Measurements from ENCODE around the gene EXOC6B. TPM values are rescaled to one million over a fixed set of nuclear protein-coding genes. Genes with fewer than 3 reads are reported as not detected.

EXOC6B gene
- total RNA-seq, 2 donors from 2014 or later, result 51.3 to 68.9 TPM

- Mint-ChIP-seq H3K4me1 (no peaks in the 10 kb centered on the region), H3K27ac (no peak overlapping the region), H3K36me3 (ENCODE audit: low read depth) (no peaks in the 10 kb centered on the region), H3K4me3 (no peak overlapping the region), H3K27me3 (ENCODE audit: insufficient read depth) (peaks cover 3% of the 10 kb centered on the region), H3K9me3 (no peaks in the 10 kb centered on the region)
- peak; percentile 18 for TF ChIP-seq CTCF (conservative IDR thresholded peaks at IDR 0.05)
- peak; percentile 60 for DNase-seq
- no peaks in the 10 kb centered on the region for H3K9me3 ChIP-seq (ENCODE audit: control insufficient read depth, low read length)
- H3K4me3 ChIP-seq (ENCODE audit: low read length), result no peak overlapping the region
- WGBS, 2 experiments (ENCODE audit: insufficient coverage in 1 of 2, insufficient read length in 1 of 2), result 63 to 83% methylated on average over 1 to 2 of the region's 2 CpGs
- H3K9ac ChIP-seq (ENCODE audit: extremely low read depth, low read length, poor library complexity, severe bottlenecking), result no peak overlapping the region
- H3K27ac ChIP-seq (ENCODE audit: low read depth, low read length), result no peak overlapping the region
- no peaks in the 10 kb centered on the region for H3K27me3 ChIP-seq (ENCODE audit: control insufficient read depth, insufficient read depth, low read length, poor library complexity, severe bottlenecking)
- H3K4me1 ChIP-seq (ENCODE audit: control insufficient read depth, insufficient read depth, low read length), result no peaks in the 10 kb centered on the region
- H3K36me3 ChIP-seq (ENCODE audit: control insufficient read depth, insufficient read depth, low read length), result no peaks in the 10 kb centered on the region
Measured at GRCh38 chr2:72843301-72843700, 17.5 kb upstream of the EXOC6B start.

GRCh38 chr2:72841462-72842125 is 15.8 kb upstream of the EXOC6B start:
- Mint-ChIP-seq H3K4me1 (no peaks in the 10 kb centered on the region), H3K4me3 (no peak overlapping the region), H3K27me3 (ENCODE audit: insufficient read depth) (peaks cover 3% of the 10 kb centered on the region), H3K27ac (no peak overlapping the region), H3K9me3 (no peaks in the 10 kb centered on the region), H3K36me3 (ENCODE audit: low read depth) (no peaks in the 10 kb centered on the region)
- TF ChIP-seq CTCF (conservative IDR thresholded peaks at IDR 0.05), result no peak
- H3K9me3 ChIP-seq (ENCODE audit: control insufficient read depth, low read length), result no peaks in the 10 kb centered on the region
- no peak overlapping the region for H3K9ac ChIP-seq (ENCODE audit: extremely low read depth, low read length, poor library complexity, severe bottlenecking)
- H3K36me3 ChIP-seq (ENCODE audit: control insufficient read depth, insufficient read depth, low read length), result no peaks in the 10 kb centered on the region
- H3K27ac ChIP-seq (ENCODE audit: low read depth, low read length), result no peak overlapping the region
- H3K4me3 ChIP-seq (ENCODE audit: low read length), result no peak overlapping the region
- no peak for DNase-seq
- H3K4me1 ChIP-seq (ENCODE audit: control insufficient read depth, insufficient read depth, low read length), result no peaks in the 10 kb centered on the region
- H3K27me3 ChIP-seq (ENCODE audit: control insufficient read depth, insufficient read depth, low read length, poor library complexity, severe bottlenecking), result no peaks in the 10 kb centered on the region
- 62 to 92% methylated on average over 3 of the region's 3 CpGs for WGBS, 2 experiments (ENCODE audit: insufficient coverage in 1 of 2, insufficient read length in 1 of 2)

- no peaks in the 10 kb centered on the region for H3K36me3 ChIP-seq (ENCODE audit: control insufficient read depth, insufficient read depth, low read length)
- TF ChIP-seq CTCF (conservative IDR thresholded peaks at IDR 0.05), result no peak
- WGBS, 2 experiments (ENCODE audit: insufficient coverage in 1 of 2, insufficient read length in 1 of 2), result 93% methylated on average over 2 of the region's 2 CpGs; no CpG with 5 or more reads in 1 of the 2 experiments
- H3K4me3 ChIP-seq (ENCODE audit: low read length), result no peak overlapping the region
- no peak overlapping the region for H3K4me3 Mint-ChIP-seq
- no peak overlapping the region for H3K27ac ChIP-seq (ENCODE audit: low read depth, low read length)
- H3K36me3 Mint-ChIP-seq (ENCODE audit: low read depth), result no peaks in the 10 kb centered on the region
- H3K27me3 Mint-ChIP-seq (ENCODE audit: insufficient read depth), result peaks cover 9% of the 10 kb centered on the region
- no peaks in the 10 kb centered on the region for H3K27me3 ChIP-seq (ENCODE audit: control insufficient read depth, insufficient read depth, low read length, poor library complexity, severe bottlenecking)
- H3K9me3 ChIP-seq (ENCODE audit: control insufficient read depth, low read length), result no peaks in the 10 kb centered on the region
- DNase-seq, result no peak
- H3K9me3 Mint-ChIP-seq, result no peaks in the 10 kb centered on the region
- no peak overlapping the region for H3K27ac Mint-ChIP-seq
- no peaks in the 10 kb centered on the region for H3K4me1 ChIP-seq (ENCODE audit: control insufficient read depth, insufficient read depth, low read length)
- H3K9ac ChIP-seq (ENCODE audit: extremely low read depth, low read length, poor library complexity, severe bottlenecking), result no peak overlapping the region
- H3K4me1 Mint-ChIP-seq, result no peaks in the 10 kb centered on the region
Measured at GRCh38 chr2:72840066-72840465, 14.2 kb upstream of the EXOC6B start.
